GM12892 (cell line): Measurements from ENCODE around the gene PCNT.

Experiments
- DNase-seq: peaks from one replicate; pipeline ENCODE4 v3.0.0; 2011; ENCODE audit not compliant: insufficient read length
- FAIRE-seq: peaks from 2 replicates; lab custom pipeline; 2011; peaks lifted over from hg19 to GRCh38; lab: Jason Lieb, UNC
- POLR2A ChIP-seq: IDR thresholded peaks from 2 replicates; pipeline ENCODE4 v1.6.1; 2011; ENCODE audit warnings: low read depth, low read length, control low read depth
- POLR2AphosphoS5 ChIP-seq: IDR thresholded peaks from 2 replicates; pipeline ENCODE4 v1.6.1; 2011; ENCODE audit warnings: low read depth, low read length, control low read depth
- TAF1 ChIP-seq: IDR thresholded peaks from 2 replicates; pipeline ENCODE4 v1.6.1; 2011; ENCODE audit warnings: low read depth, mild to moderate bottlenecking, control low read depth, low read length, borderline replicate concordance

PCNT gene

DNA sequence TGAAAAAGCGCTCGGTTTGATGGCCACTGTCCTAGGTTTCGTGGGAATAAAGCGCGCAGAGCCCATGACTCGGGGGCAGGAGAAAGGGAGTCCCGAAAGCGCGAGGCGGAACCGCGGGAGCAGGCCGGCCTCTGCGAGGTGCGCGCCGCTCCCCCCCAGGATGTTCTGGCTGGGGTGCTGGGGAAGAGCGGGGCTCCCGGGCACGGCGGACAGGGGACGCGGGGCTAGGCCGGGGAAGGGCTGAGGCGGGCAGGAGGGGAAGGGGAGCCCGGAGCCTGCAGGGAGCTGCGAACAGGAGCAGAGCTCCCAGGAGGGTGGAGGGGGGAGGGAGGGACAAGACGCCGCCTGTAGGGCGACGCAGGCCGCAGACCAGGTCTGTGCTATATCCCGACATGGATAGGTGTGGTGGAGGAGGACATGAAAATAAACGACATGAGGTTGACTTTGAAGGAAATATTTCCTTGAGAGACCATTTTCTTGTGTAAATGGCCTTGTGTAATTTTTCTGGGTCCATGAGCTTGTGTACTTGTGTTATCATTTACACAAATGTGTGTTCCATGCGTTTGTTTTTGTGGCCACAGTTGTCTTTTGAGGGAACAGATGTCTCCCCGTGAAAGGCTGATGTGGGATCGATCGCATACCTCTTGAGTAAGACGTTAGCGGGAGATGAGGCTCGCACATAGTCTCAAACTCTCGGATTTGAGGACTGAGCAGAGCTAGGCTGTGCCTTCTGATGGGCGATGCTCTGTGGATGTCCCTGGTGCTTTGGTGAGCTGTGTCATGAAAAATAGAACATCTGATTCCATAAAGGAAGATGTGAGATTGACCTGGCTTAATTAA lies 1.3 kb downstream of the PCNT start:
- TF ChIP-seq POLR2A (no peak), POLR2AphosphoS5 (no peak), TAF1 (no peak)
- DNase-seq, result peak; percentile 51
- peak; percentile 89 for FAIRE-seq

DNA sequence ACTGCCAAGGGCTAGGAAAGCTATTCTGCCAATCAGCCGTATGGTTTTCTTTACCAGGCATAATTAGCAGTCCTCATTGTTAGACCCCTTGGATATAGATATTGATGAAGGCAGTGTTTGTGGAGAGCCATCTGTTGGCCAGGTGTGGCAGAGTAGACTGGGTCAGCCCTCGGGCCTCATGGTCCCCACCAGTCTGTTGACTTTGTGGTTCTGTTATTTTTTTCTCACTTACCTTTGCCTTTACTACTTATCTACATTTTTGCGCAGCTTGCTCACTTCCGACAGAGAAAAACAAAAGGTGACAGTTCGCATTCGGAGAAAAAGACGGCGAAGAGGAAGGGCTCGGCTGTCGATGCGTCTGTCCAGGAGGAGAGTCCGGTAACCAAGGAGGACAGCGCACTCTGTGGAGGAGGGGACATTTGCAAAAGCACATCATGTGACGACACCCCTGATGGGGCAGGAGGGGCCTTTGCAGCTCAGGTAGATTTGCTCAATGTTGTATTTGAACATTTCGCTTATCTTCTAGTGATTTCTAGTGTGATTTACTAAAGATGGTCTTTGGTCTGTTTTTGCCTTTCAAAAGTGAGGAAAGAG lies 2.3 kb downstream of the PCNT start:
- DNase-seq (no peak), FAIRE-seq (no peak)
- TF ChIP-seq POLR2A (no peak), TAF1 (no peak), POLR2AphosphoS5 (no peak)

GRCh38 chr21:46327711-46328110 lies 3.8 kb downstream of the PCNT start:
- no peak for DNase-seq
- TF ChIP-seq TAF1, result no peak
- no peak for TF ChIP-seq POLR2AphosphoS5
- no peak for TF ChIP-seq POLR2A
- no peak for FAIRE-seq

- FAIRE-seq (no peak), DNase-seq (no peak)
- TF ChIP-seq TAF1 (no peak), POLR2AphosphoS5 (no peak)
Measured at GRCh38 chr21:46328151-46328550, 4.2 kb downstream of the PCNT start.

DNA sequence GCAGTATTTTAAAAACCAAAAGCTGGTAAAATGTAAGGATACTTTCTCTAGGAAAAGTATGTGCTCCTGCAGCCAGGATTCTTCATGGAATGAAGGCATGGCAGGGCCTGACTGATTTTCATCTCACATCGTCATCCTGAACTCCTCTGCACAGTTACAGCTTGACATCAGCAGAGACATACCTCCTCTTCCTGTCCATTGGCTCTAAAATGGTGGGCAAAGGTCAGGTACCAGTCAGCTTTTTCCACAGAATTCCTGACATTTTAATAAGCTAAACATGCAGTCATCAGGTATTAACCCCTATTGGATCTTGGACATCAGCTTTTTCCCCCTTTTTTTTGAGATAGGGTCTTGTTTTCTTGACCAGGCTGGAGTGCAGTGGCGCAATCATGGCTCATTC lies 5.8 kb downstream of the PCNT start:
- TF ChIP-seq POLR2A (no peak), POLR2AphosphoS5 (no peak), TAF1 (no peak)
- no peak for FAIRE-seq

DNA sequence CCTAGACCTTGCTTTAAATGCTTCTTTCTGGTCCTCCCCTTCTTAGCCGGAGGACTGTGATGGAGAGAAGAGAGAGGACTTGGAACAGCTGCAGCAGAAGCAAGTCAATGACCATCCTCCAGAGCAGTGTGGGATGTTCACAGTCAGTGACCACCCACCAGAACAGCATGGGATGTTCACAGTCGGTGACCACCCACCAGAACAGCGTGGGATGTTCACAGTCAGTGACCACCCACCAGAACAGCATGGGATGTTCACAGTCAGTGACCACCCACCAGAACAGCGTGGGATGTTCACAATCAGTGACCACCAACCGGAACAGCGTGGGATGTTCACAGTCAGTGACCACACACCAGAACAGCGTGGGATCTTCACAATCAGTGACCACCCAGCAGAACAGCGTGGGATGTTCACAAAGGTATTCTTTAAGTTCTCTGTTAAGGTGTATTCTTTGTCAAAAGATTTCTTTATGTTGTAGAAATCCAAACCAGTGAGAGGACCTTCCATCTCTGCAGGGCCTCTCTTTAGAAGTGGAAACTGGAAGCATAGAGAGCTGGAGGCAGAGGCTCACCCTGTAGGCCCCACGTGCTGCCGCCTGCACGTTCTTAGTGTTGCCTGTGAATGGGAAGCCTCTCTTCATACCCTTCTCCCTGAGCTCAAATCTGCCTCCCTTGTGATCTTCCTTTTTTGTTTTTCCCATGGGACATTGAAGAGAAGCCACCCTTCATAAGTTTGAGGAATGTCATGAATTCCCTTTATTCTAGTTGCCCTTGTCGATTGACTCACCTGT lies 10.6 kb downstream of the PCNT start:
- DNase-seq (no peak), FAIRE-seq (no peak)
- TF ChIP-seq POLR2AphosphoS5 (no peak), TAF1 (no peak), POLR2A (no peak)

More for the DNA sequence above, 5.8 kb downstream of the PCNT start:
- DNase-seq, result no peak

- TF ChIP-seq POLR2AphosphoS5 (no peak), POLR2A (no peak), TAF1 (no peak)
- DNase-seq, result no peak
Measured at GRCh38 chr21:46336603-46337002, 12.6 kb downstream of the PCNT start.

DNA sequence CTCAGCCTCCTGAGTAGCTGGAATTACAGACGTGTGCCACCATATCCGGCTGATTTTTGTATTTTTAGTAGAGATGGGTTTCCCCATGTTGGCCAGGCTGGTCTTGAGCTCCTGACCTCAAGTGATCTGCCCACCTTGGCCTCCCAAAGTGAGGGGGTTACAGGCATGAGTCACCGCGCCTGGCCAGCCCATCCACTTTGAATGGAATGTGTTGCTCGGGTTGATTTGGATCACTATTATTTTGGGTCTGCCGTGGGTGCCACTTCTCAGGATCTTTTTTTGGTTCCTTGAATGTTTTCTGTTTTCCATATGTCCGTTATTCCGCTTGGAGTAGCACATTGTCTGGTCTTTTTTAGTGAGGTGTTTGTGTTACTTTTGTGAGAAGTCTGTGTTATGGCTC lies 17.0 kb downstream of the PCNT start:
- FAIRE-seq (no peak), DNase-seq (no peak)
- TF ChIP-seq TAF1, result no peak
- no peak for TF ChIP-seq POLR2AphosphoS5
- TF ChIP-seq POLR2A, result no peak

More at GRCh38 chr21:46336603-46337002, 12.6 kb downstream of the PCNT start:
- no peak for FAIRE-seq

DNA sequence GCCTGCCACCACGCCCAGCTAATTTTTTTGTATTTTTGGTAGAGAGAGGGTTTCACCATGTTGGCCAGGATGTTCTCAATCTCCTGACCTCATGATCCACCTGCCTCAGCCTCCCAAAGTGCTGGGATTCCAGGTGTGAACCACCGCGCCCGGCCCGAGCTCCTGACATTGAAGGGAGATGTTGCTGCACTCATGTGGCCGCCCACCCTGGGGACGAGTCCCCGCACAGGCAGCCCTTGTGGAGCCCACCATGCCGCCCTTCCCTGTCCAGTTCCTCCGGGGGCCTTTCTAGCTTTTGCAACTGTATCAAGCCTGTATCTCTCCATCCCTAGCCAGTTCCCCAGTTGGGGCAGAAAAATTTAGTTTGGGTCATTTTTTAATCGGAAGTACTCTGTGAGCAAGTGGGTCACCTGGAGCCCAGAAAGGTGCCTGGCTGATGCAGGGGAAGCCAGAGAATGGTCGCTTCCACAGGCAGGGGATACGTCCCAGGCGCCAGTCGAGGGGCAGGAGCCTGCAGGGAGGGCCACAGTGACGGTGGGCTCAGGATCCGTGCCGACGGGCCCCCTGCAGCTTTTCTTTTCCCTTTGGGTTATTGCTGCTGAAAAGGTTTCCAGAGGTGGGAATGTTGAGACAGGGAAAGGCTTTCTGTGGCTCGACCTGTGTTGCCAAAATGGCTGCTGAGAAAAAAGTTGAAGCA lies 20.4 kb downstream of the PCNT start:
- TF ChIP-seq POLR2AphosphoS5 (no peak), TAF1 (no peak), POLR2A (no peak)
- no peak for FAIRE-seq
- no peak for DNase-seq

DNA sequence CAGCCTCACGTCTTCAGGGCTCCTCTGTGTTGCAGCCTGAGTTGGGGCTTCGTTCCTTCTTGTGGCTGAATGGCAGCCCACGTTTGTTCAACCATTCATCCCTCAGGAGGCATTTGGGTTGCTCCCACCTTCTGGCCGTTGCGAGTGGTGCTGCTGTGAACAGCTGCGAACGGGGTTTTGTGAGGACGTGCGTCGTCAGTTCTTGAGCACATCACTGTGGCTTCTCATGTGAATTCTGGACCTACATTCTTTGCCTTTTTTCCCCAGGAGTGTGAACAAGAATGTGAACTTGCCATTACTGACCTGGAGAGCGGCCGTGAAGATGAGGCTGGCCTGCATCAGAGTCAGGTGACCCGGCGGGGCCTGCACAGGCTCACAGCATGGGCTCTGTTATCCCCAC lies 21.9 kb downstream of the PCNT start:
- FAIRE-seq, result no peak
- no peak for TF ChIP-seq TAF1
- no peak for TF ChIP-seq POLR2AphosphoS5
- no peak for TF ChIP-seq POLR2A
- no peak for DNase-seq
